GM21423 (cell line): ENCODE results near the gene DDX31.

ENCODE experiments used
- ATAC-seq: cut with Tn5 transposase; IDR thresholded peaks from one replicate; pipeline ENCODE4 v1.9.1; 2021; ENCODE audit warnings: mild to moderate bottlenecking, moderate library complexity; ENCODE audit not compliant: unreplicated experiment

The DDX31 gene

DNA sequence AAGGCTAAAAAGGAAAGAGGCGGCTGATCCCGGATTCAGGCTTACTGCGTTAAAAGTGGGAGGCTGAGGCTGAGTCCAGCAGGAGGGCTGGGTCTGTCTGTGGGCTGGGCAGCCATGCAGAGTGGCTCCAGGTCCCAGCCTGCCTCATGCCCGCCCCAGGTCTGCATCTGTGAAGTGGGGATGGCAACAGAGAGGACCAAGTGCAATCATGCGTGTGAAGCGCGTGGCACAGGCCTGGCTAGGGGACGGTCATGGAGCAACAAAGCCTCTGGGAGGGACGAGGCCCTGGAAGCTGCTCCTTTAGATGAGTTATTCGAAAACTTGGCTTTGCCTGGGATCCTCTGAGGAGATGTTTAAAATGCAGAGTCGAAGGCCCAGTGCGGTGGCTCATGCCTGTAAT, 117.7 kb downstream of the DDX31 start:
- no peak for ATAC-seq

DNA sequence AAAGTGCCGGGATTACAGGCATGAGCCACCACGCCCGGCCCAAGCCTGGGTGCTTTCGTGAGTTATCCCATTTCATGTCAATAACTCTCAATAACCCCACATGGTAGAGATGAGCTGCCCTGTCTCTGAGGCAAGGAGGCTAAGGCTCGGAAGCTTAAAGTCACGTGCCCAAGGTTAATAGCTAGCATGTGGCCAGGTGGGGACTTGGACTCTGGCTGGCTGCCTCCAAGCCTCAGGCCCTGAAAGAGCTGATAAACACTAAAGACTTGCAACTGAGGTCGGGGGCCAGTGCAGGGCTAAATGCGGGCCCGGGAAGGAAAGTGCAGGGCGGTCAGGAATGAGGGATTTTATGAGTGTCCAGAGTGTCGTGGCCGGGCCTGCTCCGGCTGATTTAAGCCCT, 118.2 kb downstream of the DDX31 start:
- no peak for ATAC-seq

DNA sequence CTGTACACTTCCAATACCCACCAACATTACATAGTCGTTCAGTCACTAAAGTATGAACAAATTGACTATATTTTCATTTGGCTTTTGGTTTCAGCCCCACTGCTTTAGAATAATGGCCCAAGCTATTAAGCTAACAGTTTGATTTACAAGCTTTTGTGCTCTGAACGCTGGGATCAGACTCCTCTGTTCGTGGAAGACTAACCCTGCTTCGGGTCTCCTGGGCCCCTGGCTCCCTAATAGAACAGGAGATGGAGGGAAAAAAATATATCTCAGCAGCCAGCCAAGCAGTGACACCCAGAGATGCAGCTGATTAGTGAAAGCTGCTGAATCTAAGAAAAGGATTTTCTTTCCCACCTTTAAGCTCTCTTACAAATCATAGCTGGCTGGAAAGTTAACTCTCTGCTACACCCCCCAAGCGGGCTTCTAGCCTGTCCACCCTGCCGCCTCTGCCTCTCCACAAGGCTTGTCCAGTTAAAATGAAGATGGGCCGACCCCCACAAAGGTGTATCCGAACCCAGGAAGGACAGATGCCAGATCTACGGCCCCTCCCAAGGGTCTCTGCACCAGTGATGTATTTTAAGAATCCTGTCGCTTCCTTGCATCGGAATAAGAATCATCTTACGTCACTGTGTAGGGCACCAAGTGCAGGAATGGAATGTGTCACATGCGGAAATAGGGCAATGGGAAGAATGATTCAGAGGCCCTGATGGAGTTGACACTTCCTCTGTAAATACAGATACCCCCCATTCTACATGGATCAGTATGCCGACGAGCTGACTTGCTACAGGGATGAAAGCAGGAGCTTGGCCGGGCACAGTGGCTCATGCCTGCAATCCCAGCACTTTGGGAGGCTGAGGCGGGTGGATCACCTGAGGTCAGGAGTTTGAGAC, 120.8 kb downstream of the DDX31 start:
- ATAC-seq: no peak

DNA sequence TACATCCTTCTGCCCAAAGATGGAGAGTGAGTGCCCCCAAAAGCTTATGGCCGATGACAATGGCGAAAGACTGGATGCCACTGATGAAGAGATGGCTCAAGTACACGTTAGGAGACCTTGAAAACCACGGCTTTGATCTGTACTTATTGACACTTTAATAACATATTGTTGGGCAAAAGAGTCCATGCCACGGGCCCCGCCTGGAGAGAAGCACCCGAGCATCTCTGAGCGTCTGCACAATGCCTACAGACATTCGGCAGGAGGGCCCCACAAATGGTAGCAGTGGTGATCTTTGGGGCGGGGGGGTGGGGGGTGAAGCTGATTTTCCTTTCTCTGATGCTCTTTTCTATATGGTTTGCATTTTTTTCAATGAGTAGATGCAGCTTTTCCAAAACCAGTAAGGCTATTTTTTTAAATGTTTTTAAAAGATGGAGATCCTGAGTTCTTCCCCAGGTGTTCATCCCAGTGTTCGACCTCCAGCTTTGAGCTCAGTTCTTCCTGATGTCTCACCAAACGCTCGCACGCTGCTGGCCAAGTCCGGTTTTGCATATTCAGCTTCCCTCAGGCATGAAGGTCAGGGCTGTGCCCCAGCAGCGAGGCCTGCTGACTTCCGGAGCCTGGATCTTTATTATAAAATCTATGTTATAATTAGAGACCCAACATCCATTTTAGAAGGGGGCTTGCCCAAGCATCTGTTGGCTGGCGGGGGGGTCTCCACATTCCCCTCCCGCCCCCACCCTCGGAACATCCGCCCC, 121.6 kb downstream of the DDX31 start:
- no peak for ATAC-seq

DNA sequence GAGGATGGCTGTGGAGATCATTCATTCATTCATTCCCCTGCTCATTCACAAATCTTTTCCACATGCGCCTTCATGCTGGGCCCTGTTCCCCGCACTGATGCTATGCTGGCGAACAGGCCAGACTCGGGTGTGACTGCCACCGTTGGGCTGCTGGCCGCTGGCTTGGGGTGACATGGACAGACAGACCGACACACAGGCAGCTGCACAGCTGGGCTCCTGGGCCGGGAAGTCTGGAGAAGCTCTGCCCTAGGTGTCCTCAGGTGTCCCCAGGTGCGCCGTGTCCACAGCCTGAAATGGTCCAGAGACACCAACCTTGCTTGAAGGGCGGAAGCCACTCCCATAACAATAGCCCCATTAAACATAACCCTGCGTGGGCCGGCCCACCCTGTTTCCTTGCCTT, 122.3 kb downstream of the DDX31 start:
- ATAC-seq: no peak

DNA sequence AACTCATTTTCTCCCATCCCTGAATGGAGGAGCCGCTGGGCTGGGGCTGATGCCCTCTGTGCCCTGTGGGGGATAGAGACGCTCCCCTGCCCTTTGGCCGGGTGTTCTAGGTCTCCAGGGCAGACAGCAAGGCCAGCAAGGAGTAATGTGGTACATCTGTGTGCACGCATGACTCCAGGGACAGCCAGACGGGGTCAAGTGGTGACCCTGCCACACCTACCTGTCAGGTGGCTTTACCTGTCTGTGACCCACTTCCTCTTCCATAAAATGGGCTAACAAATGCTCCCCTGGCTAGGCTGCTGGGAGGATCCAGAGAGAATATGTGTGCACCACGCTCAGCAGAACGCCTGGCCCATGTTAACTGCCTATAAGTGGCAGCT, 122.7 kb downstream of the DDX31 start:
- no peak for ATAC-seq

DNA sequence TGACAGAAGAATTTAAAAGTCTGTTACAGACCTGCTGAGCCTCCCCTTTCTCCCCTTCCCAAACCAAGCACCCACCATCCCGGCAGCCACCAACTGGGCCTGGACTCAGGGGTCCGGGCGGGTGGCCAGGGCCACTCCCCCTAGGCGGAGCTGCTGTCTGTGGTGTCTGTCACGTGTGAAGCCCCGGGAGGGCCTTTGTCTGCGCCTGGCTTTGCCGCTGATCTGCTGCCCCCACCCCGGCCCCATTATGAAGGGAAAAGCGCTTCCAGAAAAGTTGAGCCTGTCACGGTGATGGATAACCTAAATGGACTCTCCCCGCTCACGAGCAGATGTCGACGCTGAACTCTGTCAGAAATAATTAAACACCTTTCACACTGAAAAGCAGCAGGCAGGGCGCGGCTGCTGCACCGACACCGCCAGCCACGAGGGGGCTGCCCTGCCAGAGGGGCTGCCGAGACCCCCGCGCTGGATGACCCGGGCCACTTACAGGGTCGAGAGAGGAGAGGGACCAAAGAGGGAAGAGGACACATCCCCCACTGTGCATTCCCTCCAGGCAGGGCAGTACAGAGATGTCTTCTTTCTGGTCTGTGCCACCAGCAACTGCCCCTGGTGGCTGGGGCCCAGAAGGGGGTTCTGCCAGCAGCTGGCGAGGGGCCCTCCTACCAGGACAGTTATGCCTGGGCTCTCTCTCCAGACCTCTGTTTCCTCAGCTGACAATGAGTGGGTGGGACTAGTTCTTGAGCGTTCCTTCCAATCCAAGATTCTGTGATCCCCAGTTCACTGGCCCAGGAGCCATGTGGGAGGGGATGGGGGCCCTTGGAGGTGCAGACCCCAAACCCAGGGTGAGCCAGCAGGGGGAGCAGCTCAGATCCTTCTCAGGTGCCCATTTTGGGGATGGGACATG, 123.4 kb downstream of the DDX31 start:
- ATAC-seq: no peak

DNA sequence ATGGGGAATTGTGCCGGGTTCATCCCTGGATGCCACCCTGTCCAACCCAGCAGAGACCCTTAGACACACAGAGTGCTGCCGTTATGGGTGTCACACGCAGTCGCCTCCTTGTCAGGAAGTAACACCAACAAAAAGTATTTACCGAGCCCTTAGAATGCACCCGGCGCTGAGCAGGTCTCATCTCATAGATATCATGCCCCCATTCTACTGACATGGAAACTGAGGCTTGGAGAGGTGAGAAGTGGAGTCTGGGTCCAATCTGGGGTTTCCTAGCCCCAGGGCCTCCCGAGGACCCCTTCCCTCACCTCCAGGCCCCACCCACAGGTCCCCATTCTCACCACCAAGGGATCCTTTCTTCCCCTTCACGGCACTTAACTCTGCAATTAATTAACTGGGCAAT, 124.2 kb downstream of the DDX31 start:
- ATAC-seq: no peak

DNA sequence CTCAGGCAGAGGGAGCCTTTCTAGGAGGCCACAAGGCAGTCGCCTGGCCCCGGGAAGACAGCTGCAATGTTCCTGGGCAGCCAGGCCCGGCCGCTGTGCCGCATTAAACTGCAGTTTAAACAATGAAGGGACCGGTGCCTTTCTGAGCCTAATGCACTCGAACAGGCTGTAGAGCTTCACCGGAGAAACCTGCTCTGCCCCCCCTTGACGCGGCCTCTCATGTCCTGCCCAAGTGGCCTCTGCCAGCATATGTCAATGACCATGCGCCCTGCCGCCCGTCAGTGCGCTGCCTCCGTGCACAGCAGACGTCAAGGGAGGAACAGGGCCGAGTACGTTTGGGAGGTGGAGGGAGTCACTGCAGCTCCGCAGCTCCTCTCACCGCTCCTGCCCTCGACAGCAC, 125.8 kb downstream of the DDX31 start:
- no peak for ATAC-seq

DNA sequence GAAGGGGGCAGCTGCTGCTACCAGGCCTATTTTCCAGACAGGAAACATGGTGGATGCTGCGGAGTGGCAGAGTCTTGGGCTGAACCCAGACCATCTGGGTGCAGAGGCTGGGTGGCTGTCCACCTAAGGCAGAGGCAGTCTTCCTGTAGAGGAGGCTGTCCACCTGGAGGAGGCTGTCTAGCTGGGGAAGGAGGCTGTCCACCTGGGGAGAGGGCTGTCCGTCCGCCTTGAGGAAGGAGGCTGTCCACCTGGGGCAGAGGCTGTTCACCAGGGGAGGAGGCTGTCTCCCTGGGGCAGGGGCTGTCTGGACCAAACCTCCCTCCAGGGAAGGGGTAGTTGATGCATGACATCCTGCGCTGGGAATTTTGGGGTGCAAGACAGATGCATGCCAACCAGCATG, 126.5 kb downstream of the DDX31 start:
- ATAC-seq: no peak
